ENCODE data around the gene IL20. TPM values are rescaled to one million over a fixed set of nuclear protein-coding genes. Genes with fewer than 3 reads are reported as not detected.
A peak's percentile ranks its signal among the peaks of the same experiment; 100 is the strongest.

Gene IL20, protein sequence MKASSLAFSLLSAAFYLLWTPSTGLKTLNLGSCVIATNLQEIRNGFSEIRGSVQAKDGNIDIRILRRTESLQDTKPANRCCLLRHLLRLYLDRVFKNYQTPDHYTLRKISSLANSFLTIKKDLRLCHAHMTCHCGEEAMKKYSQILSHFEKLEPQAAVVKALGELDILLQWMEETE
- total RNA-seq (2022) (not detected in 2 replicates), Bru-seq, nascent RNA (not detected), BruChase-seq, experiment 1, labeled RNA remaining after a 2-hour chase (percentile 14 among the genes with signal in this experiment), BruChase-seq, experiment 2, labeled RNA remaining after a 6-hour chase (not detected)
- long read RNA-seq, result 0 reads

DNA sequence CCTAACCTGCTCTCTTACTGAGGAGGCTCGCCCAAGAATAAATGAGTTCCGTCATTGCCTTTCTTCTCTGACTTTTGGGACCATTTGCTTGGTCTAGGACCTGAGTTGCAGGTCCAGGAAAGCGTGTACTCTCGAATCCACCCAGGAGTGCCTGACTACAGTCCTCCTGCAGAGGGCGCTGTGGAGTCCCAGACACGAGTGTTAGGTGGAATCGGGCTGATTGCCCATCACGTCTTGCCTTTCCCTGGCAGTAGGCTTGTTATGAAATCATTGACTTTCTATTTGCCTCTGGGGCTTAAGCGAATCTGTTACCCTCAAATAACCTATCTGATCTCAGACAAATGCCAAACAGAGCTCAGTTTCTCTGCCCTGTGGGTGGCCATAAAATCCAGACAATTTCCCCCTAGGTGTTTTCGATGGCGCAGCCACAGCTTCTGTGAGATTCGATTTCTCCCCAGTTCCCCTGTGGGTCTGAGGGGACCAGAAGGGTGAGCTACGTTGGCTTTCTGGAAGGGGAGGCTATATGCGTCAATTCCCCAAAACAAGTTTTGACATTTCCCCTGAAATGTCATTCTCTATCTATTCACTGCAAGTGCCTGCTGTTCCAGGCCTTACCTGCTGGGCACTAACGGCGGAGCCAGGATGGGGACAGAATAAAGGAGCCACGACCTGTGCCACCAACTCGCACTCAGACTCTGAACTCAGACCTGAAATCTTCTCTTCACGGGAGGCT, at the start of gene IL20:
Gene IL20 (plus strand): TSS at position 685 of the 733 bp plus-strand sequence. CDS start 230 bp downstream, outside the sequence.
- Histone ChIP-seq H3K4me3 (ENCODE audit: low read depth, low read length) (no peak within 1 kb of the TSS), H3K36me3 (ENCODE audit: control insufficient read depth, insufficient read depth, low read length) (no peaks in the 10 kb centered on the region), H3K4me1 (no peaks in the 10 kb centered on the region), H3K27me3 (replicated peaks; ENCODE audit: control insufficient read depth, insufficient read depth, low read length) (no peaks in the 10 kb centered on the region), H3K9me3 (no peaks in the 10 kb centered on the region)
- intact Hi-C loops (cut with micrococcal nuclease; ENCODE audit: unreplicated experiment), result loop anchor here (1.0 to 5.0 kb wide), 2 partner anchors 47 to 117 kb away; no protein-coding TSS in a partner anchor
- ChIA-PET POLR2A (no interaction called here), CTCF (interaction anchor here (0.7 kb wide), 1 partner anchor 67 kb away, joined by 3 read pairs; no protein-coding TSS in a partner anchor)
- no peaks in the 10 kb centered on the region for H3K4me1 Mint-ChIP-seq (ENCODE audit: low read depth, unreplicated experiment)
- BruUV-seq (replicated peaks), result no TSS peak
- no peaks in the 10 kb centered on the region for H3K36me3 Mint-ChIP-seq (ENCODE audit: insufficient read depth, unreplicated experiment)
- peaks cover 15% of the 10 kb centered on the region for H3K27me3 Mint-ChIP-seq (ENCODE audit: insufficient read depth, unreplicated experiment)
- no peak within 1 kb of the TSS for H3K4me3 Mint-ChIP-seq (ENCODE audit: unreplicated experiment)
- DNase-seq, result peak; percentile 65 to 73
- H3K27ac Mint-ChIP-seq (ENCODE audit: unreplicated experiment), result no peak within 1 kb of the TSS
- TF ChIP-seq, protein P1, sequence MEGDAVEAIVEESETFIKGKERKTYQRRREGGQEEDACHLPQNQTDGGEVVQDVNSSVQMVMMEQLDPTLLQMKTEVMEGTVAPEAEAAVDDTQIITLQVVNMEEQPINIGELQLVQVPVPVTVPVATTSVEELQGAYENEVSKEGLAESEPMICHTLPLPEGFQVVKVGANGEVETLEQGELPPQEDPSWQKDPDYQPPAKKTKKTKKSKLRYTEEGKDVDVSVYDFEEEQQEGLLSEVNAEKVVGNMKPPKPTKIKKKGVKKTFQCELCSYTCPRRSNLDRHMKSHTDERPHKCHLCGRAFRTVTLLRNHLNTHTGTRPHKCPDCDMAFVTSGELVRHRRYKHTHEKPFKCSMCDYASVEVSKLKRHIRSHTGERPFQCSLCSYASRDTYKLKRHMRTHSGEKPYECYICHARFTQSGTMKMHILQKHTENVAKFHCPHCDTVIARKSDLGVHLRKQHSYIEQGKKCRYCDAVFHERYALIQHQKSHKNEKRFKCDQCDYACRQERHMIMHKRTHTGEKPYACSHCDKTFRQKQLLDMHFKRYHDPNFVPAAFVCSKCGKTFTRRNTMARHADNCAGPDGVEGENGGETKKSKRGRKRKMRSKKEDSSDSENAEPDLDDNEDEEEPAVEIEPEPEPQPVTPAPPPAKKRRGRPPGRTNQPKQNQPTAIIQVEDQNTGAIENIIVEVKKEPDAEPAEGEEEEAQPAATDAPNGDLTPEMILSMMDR (IDR thresholded peaks at IDR 0.05; ENCODE audit: insufficient read depth in 1 of 2, low read depth in 1 of 2, low read length in 1 of 2, severe bottlenecking in 1 of 2, unreplicated experiment in 1 of 2), result peak; percentile 71 to 73
- H3K9me3 Mint-ChIP-seq (ENCODE audit: unreplicated experiment), result peaks cover 3% of the 10 kb centered on the region

DNA sequence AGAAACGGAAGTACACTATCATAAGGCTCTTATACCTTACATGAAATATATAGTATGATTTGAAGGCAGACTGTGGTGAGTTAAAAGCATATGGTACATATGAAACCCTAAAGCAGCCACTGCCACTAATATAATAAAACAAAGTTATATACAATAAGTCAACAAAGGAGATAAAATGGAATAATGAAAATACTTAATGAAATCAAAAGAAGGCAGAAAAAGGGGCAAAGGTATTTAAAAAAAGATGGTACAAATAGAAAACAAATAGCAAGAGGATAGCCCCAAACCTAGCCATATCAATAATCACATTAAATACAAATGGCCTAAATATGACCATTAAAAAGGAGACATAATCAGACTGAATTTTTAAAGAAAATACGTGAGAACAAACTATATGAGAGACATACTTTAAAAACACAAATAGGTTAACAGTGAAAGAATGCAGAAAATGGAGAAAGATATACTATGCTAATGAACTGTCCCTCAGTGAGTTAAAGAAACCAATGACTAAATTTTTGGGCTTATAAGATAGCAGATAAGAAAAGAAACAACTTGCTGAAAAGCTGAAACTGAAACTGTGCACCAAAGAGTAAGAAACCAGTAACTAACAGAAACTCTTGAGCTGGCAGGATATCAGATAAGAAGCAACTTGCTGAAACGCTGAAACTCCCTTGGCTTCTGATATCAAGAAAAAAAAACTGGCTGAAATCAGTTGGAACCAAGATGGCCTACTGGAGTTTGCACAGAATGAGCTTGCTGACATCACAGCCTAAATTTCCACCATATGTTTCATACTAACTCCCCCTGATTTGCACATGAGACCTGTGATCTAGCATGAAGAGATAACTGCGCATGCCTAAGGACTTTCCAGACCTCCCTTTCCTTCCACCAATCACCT, 48.8 kb upstream of the IL20 start:
- H3K4me3 Mint-ChIP-seq (ENCODE audit: unreplicated experiment), result no peak overlapping the region
- CTCF ChIA-PET, result interaction anchor here (0.6 kb wide), 1 partner anchor 178 kb away, joined by 3 read pairs; no protein-coding TSS in a partner anchor
- Histone ChIP-seq H3K4me3 (ENCODE audit: low read depth, low read length) (no peak overlapping the region), H3K4me1 (no peaks in the 10 kb centered on the region), H3K36me3 (ENCODE audit: control insufficient read depth, insufficient read depth, low read length) (no peaks in the 10 kb centered on the region), H3K9me3 (no peaks in the 10 kb centered on the region), H3K27me3 (replicated peaks; ENCODE audit: control insufficient read depth, insufficient read depth, low read length) (no peaks in the 10 kb centered on the region)
- peaks cover 9% of the 10 kb centered on the region for H3K27me3 Mint-ChIP-seq (ENCODE audit: insufficient read depth, unreplicated experiment)
- no peak for DNase-seq
- POLR2A ChIA-PET, result no interaction called here
- H3K4me1 Mint-ChIP-seq (ENCODE audit: low read depth, unreplicated experiment), result no peaks in the 10 kb centered on the region
- H3K9me3 Mint-ChIP-seq (ENCODE audit: unreplicated experiment), result no peaks in the 10 kb centered on the region
- no peak overlapping the region for H3K27ac Mint-ChIP-seq (ENCODE audit: unreplicated experiment)
- TF ChIP-seq, protein P1 (IDR thresholded peaks at IDR 0.05; ENCODE audit: insufficient read depth in 1 of 2, low read depth in 1 of 2, low read length in 1 of 2, severe bottlenecking in 1 of 2, unreplicated experiment in 1 of 2), result no peak
- no peaks in the 10 kb centered on the region for H3K36me3 Mint-ChIP-seq (ENCODE audit: insufficient read depth, unreplicated experiment)
- BruUV-seq (replicated peaks), result no TSS peak
- intact Hi-C loops (cut with micrococcal nuclease; ENCODE audit: unreplicated experiment), result no loop called here

DNA sequence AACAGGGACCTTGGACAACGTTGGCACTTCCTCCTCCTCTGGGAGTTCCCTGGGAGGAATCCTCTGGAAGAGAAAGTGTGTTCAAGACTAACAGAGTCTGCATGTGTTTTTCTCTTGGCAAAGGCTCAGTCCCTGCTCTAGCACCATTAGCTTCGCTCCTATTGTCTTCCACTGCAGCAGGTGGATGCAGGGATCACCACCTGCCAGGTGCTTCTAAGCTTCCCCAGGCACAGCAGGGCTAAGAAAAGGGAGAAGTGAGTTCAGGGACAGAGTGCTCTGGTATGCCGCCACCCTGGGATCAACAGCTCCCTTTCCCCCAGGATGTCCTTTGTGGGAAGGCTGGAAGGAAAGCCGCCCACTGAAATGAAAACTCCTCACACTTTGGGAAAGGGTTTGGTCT, 43.9 kb upstream of the IL20 start:
- H3K27me3 ChIP-seq (replicated peaks; ENCODE audit: control insufficient read depth, insufficient read depth, low read length), result no peaks in the 10 kb centered on the region
- Mint-ChIP-seq H3K4me1 (ENCODE audit: low read depth, unreplicated experiment) (no peaks in the 10 kb centered on the region), H3K9me3 (ENCODE audit: unreplicated experiment) (no peaks in the 10 kb centered on the region), H3K27ac (ENCODE audit: unreplicated experiment) (no peak overlapping the region), H3K4me3 (ENCODE audit: unreplicated experiment) (no peak overlapping the region), H3K27me3 (ENCODE audit: insufficient read depth, unreplicated experiment) (peaks cover 10% of the 10 kb centered on the region), H3K36me3 (ENCODE audit: insufficient read depth, unreplicated experiment) (no peaks in the 10 kb centered on the region)
- POLR2A ChIA-PET, result no interaction called here
- no TSS peak for BruUV-seq (replicated peaks)
- CTCF ChIA-PET, result no interaction called here
- DNase-seq, result no peak
- TF ChIP-seq, protein P1 (IDR thresholded peaks at IDR 0.05; ENCODE audit: insufficient read depth in 1 of 2, low read depth in 1 of 2, low read length in 1 of 2, severe bottlenecking in 1 of 2, unreplicated experiment in 1 of 2), result no peak
- no peaks in the 10 kb centered on the region for H3K36me3 ChIP-seq (ENCODE audit: control insufficient read depth, insufficient read depth, low read length)
- H3K4me1 ChIP-seq, result no peaks in the 10 kb centered on the region
- no peak overlapping the region for H3K4me3 ChIP-seq (ENCODE audit: low read depth, low read length)
- H3K9me3 ChIP-seq, result no peaks in the 10 kb centered on the region
- intact Hi-C loops (cut with micrococcal nuclease; ENCODE audit: unreplicated experiment), result no loop called here

Measured in Caco-2 (cell line).